ENCODE data around the gene PUM1.

- TF ChIP-seq POLR2AphosphoS5 (IDR thresholded peaks at IDR 0.05; ENCODE audit: insufficient read depth in 1 of 2, low read depth in 1 of 2): no peak
- TF ChIP-seq CTCF (IDR thresholded peaks at IDR 0.05): no peak
- no peak for TF ChIP-seq POLR2A (IDR thresholded peaks at IDR 0.05)
These were observed 33.3 kb downstream of the PUM1 start for GRCh38 chr1:31032266-31032665.

All from vagina (tissue), 2 donors.